GM18520 (cell line): ENCODE results near the gene CRYBB1.
A peak's percentile ranks its signal among the peaks of the same experiment; 100 is the strongest.
"Not testable (repeated sequence)": the region's sequence is repeated elsewhere in the genome, so short reads cannot be mapped to it uniquely, and the experiment has no call there.

Experiments used
- ATAC-seq: cut with Tn5 transposase; IDR thresholded peaks from one replicate; pipeline ENCODE4 v1.9.1; 2021; ENCODE audit not compliant: unreplicated experiment

Gene CRYBB1

GRCh38 chr22:26642465-26643417, 24.9 kb upstream of the CRYBB1 start:
- no peak for ATAC-seq

DNA sequence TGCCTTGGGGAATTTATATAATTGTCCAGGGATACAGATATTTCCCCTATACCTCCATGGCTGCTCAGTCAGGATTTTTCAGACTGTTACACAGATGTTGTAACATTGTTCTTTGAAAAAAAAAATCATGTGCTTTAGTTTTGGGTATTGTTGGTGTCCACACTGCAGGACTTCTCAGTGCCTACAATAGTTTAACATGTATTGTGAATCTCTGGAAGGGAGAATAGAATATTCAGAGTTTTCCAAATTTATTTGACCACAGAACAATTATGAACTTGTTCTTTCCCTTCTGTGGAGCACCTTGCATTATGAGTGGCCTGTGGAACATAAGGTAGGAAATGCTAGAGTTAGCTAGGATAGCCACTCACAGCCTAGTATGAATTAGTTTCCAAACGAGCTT, 18.5 kb upstream of the CRYBB1 start:
- ATAC-seq = no peak

- no peak for ATAC-seq
These were observed 17.3 kb upstream of the CRYBB1 start for GRCh38 chr22:26635117-26635516.

GRCh38 chr22:26634189-26634588, 16.4 kb upstream of the CRYBB1 start:
- ATAC-seq = no peak

DNA sequence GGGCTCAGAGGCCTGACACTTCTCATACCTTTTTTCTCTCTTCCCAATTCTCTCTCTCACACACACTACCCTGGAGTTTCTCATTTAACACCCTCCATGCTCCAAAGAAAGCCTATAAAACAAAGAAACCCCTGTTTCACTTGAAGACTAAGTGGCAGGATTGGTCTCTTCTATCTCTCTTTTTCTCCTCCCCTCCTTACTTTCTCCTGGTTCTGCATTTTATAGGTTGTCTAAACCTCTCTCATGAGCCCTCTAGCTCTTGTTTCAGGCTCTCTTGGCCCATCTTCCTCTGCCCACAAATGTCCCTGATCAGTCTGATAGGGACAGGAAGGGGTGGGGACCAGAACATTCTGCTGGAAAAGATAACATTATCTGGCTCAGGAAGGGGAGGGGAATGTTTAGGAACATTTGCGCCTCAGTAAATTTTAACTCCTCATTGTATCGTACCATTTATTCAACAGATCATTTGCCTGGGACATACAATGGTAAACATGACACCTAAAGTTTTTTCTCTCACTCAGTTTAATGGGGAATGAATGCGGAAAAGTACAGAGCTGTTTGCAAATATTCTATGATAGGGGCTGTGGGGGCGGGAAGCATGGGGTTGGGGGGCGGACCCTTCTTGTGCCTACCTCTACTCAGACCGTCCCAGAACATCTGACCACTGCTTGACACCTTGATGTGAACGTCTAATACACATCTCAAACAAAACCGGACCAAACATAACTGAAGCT, 14.8 kb upstream of the CRYBB1 start:
- ATAC-seq = no peak

DNA sequence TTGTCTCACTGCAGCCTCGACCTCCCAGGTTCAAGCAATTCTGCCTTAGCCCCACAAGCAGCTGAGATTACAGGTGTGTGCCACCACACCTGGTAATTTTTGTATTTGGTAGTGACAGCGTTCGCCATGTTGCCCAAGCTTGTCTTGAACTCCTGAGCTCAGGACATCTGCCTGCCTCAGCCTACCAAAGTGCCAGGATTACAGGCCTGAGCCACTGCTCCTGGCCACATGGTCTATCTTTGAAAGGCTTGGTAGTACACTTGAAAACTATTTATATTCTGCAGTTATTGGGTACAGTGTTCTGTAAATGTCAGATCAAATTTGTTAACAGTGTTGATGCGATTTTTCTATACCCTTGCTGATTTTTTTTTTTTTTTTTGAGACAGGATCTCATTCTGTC, 13.5 kb upstream of the CRYBB1 start:
- no peak for ATAC-seq

- ATAC-seq = no peak
These were observed 12.3 kb upstream of the CRYBB1 start for GRCh38 chr22:26629988-26630761.

- ATAC-seq = no peak
These were observed 7.0 kb upstream of the CRYBB1 start for GRCh38 chr22:26624803-26625202.

- no peak for ATAC-seq
These were observed 6.2 kb upstream of the CRYBB1 start for GRCh38 chr22:26623984-26624383.

GRCh38 chr22:26621663-26622062, 3.8 kb upstream of the CRYBB1 start, which contains the start of gene CRYBA4:
Gene CRYBA4, plus strand, starts transcription at chr22:26621963. Its CDS starts 634 bp downstream, at chr22:26622597.
- ATAC-seq = no peak

- no peak for ATAC-seq
These were observed 2.4 kb upstream of the CRYBB1 start for GRCh38 chr22:26620197-26620596.

- no peak for ATAC-seq
These were observed 1.7 kb upstream of the CRYBB1 start for GRCh38 chr22:26619510-26619909.

DNA sequence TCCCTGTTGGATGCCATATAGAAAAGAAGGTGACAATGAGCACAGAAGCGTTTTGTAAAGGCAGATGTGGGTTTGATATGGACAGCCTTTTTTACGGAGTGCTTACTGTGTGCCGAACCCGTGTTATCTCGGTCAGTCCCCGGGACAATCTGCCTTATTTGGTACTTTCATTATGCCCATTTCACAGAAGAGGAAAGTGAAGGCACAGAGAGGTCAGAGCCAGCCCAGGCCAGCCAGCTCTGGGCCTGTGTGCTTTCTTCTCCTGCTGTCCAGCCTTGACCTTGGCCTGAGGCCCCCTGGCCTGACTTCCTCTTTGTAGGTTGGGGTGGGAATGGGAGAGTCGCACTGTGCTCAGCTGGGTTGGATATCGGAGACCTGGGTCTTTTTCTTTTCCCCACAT, 628 bp upstream of the CRYBB1 start:
- ATAC-seq = no peak

GRCh38 chr22:26616650-26617049, 1.2 kb downstream of the CRYBB1 start:
- ATAC-seq = no peak

GRCh38 chr22:26615830-26616435, 1.9 kb downstream of the CRYBB1 start:
- no peak for ATAC-seq

- ATAC-seq = peak; percentile 45
These were observed 2.7 kb downstream of the CRYBB1 start for GRCh38 chr22:26615149-26615548.

DNA sequence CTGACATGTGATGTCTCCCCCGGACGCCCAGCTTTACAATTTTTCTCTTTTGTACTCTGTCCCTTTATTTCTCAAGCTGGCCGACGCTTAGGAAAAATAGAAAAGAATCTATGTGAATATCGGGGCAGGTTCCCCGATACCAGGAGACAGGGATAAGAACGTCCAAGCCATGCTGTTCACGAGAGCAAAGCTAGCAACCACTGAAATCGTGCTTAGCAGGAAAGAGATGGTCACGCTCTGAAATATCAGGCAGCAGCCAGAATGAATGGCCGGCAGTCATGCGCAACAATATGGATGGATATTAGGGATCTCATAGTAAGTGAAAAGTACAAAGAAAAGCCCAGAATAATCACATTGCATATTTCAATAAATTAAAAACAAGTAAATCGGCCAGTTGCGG, 3.5 kb downstream of the CRYBB1 start:
- no peak for ATAC-seq

- not testable (repeated sequence) for ATAC-seq
These were observed 4.1 kb downstream of the CRYBB1 start for GRCh38 chr22:26613753-26614152.

- no peak for ATAC-seq
These were observed 5.2 kb downstream of the CRYBB1 start for GRCh38 chr22:26612652-26613051.

DNA sequence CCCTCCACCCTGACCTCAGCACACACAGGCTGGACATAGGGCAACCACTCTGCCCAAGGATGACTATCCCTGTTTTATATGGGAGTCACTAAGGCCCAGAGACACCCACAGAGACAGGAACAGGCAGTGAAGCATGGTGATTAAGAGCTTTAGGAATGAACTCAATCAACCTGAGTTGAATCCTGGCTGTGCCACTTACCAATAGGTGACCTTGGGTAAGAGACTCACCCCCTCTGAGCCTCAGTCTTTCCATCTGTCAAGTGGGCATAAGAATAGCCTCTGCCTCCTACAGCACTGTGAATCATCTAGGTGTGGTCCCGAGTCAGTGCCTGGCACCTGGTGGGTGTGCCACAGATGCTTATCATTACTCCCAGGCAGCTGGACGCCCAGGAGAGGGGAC, 6.8 kb downstream of the CRYBB1 start:
- ATAC-seq = no peak
